ENCODE data around the gene GABPB2. TPM values are rescaled to one million over a fixed set of nuclear protein-coding genes. Genes with fewer than 3 reads are reported as not detected.

The GABPB2 gene
- total RNA-seq, 1 donor from 2014 or later = 19.4 TPM

- Mint-ChIP-seq H3K4me3 (no peak overlapping the region), H3K36me3 (ENCODE audit: low read depth) (peaks cover 4% of the 10 kb centered on the region), H3K4me1 (ENCODE audit: low read depth) (no peaks in the 10 kb centered on the region), H3K27ac (no peak overlapping the region), H3K27me3 (ENCODE audit: insufficient read depth) (peaks cover 10% of the 10 kb centered on the region), H3K9me3 (no peaks in the 10 kb centered on the region)
- no peak for DNase-seq (ENCODE audit: low spot score)
- intact Hi-C loops (cut with micrococcal nuclease) = no loop called here
These were observed 58.2 kb downstream of the GABPB2 start for GRCh38 chr1:151128800-151129199.

- Mint-ChIP-seq H3K4me1 (ENCODE audit: low read depth) (no peaks in the 10 kb centered on the region), H3K27me3 (ENCODE audit: insufficient read depth) (peaks cover 10% of the 10 kb centered on the region), H3K9me3 (no peaks in the 10 kb centered on the region), H3K4me3 (peak overlapping the region; percentile 53), H3K36me3 (ENCODE audit: low read depth) (peaks cover 4% of the 10 kb centered on the region), H3K27ac (peak overlapping the region; percentile 40)
- intact Hi-C loops (cut with micrococcal nuclease) = loop anchor here (1.0 kb wide), 1 partner anchor 15 kb away; the partner anchor contains the start of gene SEMA6C
- DNase-seq (ENCODE audit: low spot score) = peak; percentile 63
These were observed 60.5 kb downstream of the GABPB2 start for GRCh38 chr1:151130987-151131586.

GRCh38 chr1:151131701-151132334 lies 61.3 kb downstream of the GABPB2 start:
- peak overlapping the region; percentile 53 for H3K4me3 Mint-ChIP-seq
- intact Hi-C loops (cut with micrococcal nuclease) = loop anchor here (1.0 kb wide), 1 partner anchor 14 kb away; the partner anchor contains the start of gene SEMA6C
- H3K36me3 Mint-ChIP-seq (ENCODE audit: low read depth) = peaks cover 4% of the 10 kb centered on the region
- no peaks in the 10 kb centered on the region for H3K9me3 Mint-ChIP-seq
- DNase-seq (ENCODE audit: low spot score) = no peak
- H3K4me1 Mint-ChIP-seq (ENCODE audit: low read depth) = no peaks in the 10 kb centered on the region
- peak overlapping the region; percentile 40 for H3K27ac Mint-ChIP-seq
- peaks cover 10% of the 10 kb centered on the region for H3K27me3 Mint-ChIP-seq (ENCODE audit: insufficient read depth)

- intact Hi-C loops (cut with micrococcal nuclease) = no loop called here
- Mint-ChIP-seq H3K27ac (no peak overlapping the region), H3K36me3 (ENCODE audit: low read depth) (peaks cover 4% of the 10 kb centered on the region), H3K27me3 (ENCODE audit: insufficient read depth) (peaks cover 10% of the 10 kb centered on the region), H3K4me1 (ENCODE audit: low read depth) (no peaks in the 10 kb centered on the region), H3K9me3 (no peaks in the 10 kb centered on the region), H3K4me3 (no peak overlapping the region)
- DNase-seq (ENCODE audit: low spot score) = no peak
These were observed 61.9 kb downstream of the GABPB2 start for GRCh38 chr1:151132335-151133017.

GRCh38 chr1:151133018-151133806 lies 62.7 kb downstream of the GABPB2 start:
- DNase-seq (ENCODE audit: low spot score) = no peak
- H3K27me3 Mint-ChIP-seq (ENCODE audit: insufficient read depth) = peaks cover 10% of the 10 kb centered on the region
- no peaks in the 10 kb centered on the region for H3K4me1 Mint-ChIP-seq (ENCODE audit: low read depth)
- no peak overlapping the region for H3K27ac Mint-ChIP-seq
- peaks cover 4% of the 10 kb centered on the region for H3K36me3 Mint-ChIP-seq (ENCODE audit: low read depth)
- intact Hi-C loops (cut with micrococcal nuclease) = no loop called here
- H3K9me3 Mint-ChIP-seq = no peaks in the 10 kb centered on the region
- H3K4me3 Mint-ChIP-seq = no peak overlapping the region

- no peak for DNase-seq (ENCODE audit: low spot score)
- H3K9me3 Mint-ChIP-seq = no peaks in the 10 kb centered on the region
- peaks cover 12% of the 10 kb centered on the region for H3K27me3 Mint-ChIP-seq (ENCODE audit: insufficient read depth)
- H3K4me1 Mint-ChIP-seq (ENCODE audit: low read depth) = no peaks in the 10 kb centered on the region
- H3K4me3 Mint-ChIP-seq = no peak overlapping the region
- H3K27ac Mint-ChIP-seq = no peak overlapping the region
- intact Hi-C loops (cut with micrococcal nuclease) = no loop called here
- H3K36me3 Mint-ChIP-seq (ENCODE audit: low read depth) = no peaks in the 10 kb centered on the region
These were observed 63.8 kb downstream of the GABPB2 start for GRCh38 chr1:151134396-151134795.

- Mint-ChIP-seq H3K27me3 (ENCODE audit: insufficient read depth) (peaks cover 18% of the 10 kb centered on the region), H3K9me3 (no peaks in the 10 kb centered on the region), H3K36me3 (ENCODE audit: low read depth) (no peaks in the 10 kb centered on the region), H3K4me3 (no peak overlapping the region), H3K4me1 (ENCODE audit: low read depth) (no peaks in the 10 kb centered on the region), H3K27ac (no peak overlapping the region)
- intact Hi-C loops (cut with micrococcal nuclease) = no loop called here
- DNase-seq (ENCODE audit: low spot score) = no peak
These were observed 64.4 kb downstream of the GABPB2 start for GRCh38 chr1:151134991-151135390.

- Mint-ChIP-seq H3K36me3 (ENCODE audit: low read depth) (no peaks in the 10 kb centered on the region), H3K4me1 (ENCODE audit: low read depth) (no peaks in the 10 kb centered on the region), H3K9me3 (no peaks in the 10 kb centered on the region), H3K27ac (no peak overlapping the region), H3K27me3 (ENCODE audit: insufficient read depth) (peaks cover 22% of the 10 kb centered on the region), H3K4me3 (no peak overlapping the region)
- intact Hi-C loops (cut with micrococcal nuclease) = no loop called here
- DNase-seq (ENCODE audit: low spot score) = no peak
These were observed 65.1 kb downstream of the GABPB2 start for GRCh38 chr1:151135433-151136385.

- Mint-ChIP-seq H3K36me3 (ENCODE audit: low read depth) (no peaks in the 10 kb centered on the region), H3K27me3 (ENCODE audit: insufficient read depth) (peaks cover 14% of the 10 kb centered on the region), H3K4me1 (ENCODE audit: low read depth) (no peaks in the 10 kb centered on the region), H3K4me3 (no peak overlapping the region), H3K27ac (no peak overlapping the region), H3K9me3 (no peaks in the 10 kb centered on the region)
- intact Hi-C loops (cut with micrococcal nuclease) = no loop called here
- no peak for DNase-seq (ENCODE audit: low spot score)
These were observed 67.2 kb downstream of the GABPB2 start for GRCh38 chr1:151137789-151138188.

- H3K27ac Mint-ChIP-seq = no peak overlapping the region
- H3K27me3 Mint-ChIP-seq (ENCODE audit: insufficient read depth) = peaks cover 26% of the 10 kb centered on the region
- peaks cover 19% of the 10 kb centered on the region for H3K4me1 Mint-ChIP-seq (ENCODE audit: low read depth)
- H3K9me3 Mint-ChIP-seq = no peaks in the 10 kb centered on the region
- no peak overlapping the region for H3K4me3 Mint-ChIP-seq
- no peaks in the 10 kb centered on the region for H3K36me3 Mint-ChIP-seq (ENCODE audit: low read depth)
- intact Hi-C loops (cut with micrococcal nuclease) = no loop called here
- no peak for DNase-seq (ENCODE audit: low spot score)
These were observed 72.0 kb downstream of the GABPB2 start for GRCh38 chr1:151142411-151143056.

- no peak for DNase-seq (ENCODE audit: low spot score)
- peaks cover 22% of the 10 kb centered on the region for H3K4me1 Mint-ChIP-seq (ENCODE audit: low read depth)
- intact Hi-C loops (cut with micrococcal nuclease) = no loop called here
- H3K27ac Mint-ChIP-seq = no peak overlapping the region
- no peaks in the 10 kb centered on the region for H3K9me3 Mint-ChIP-seq
- no peaks in the 10 kb centered on the region for H3K36me3 Mint-ChIP-seq (ENCODE audit: low read depth)
- no peak overlapping the region for H3K4me3 Mint-ChIP-seq
- H3K27me3 Mint-ChIP-seq (ENCODE audit: insufficient read depth) = peaks cover 26% of the 10 kb centered on the region
These were observed 72.5 kb downstream of the GABPB2 start for GRCh38 chr1:151143057-151143435.

- DNase-seq (ENCODE audit: low spot score) = no peak
- Mint-ChIP-seq H3K27me3 (ENCODE audit: insufficient read depth) (peaks cover 31% of the 10 kb centered on the region), H3K36me3 (ENCODE audit: low read depth) (no peaks in the 10 kb centered on the region), H3K9me3 (no peaks in the 10 kb centered on the region), H3K4me3 (no peak overlapping the region), H3K4me1 (ENCODE audit: low read depth) (peaks cover 22% of the 10 kb centered on the region), H3K27ac (no peak overlapping the region)
- intact Hi-C loops (cut with micrococcal nuclease) = no loop called here
These were observed 73.4 kb downstream of the GABPB2 start for GRCh38 chr1:151143986-151144385.

Measured in activated T-helper 1 cell treated with anti-CD3 and anti-CD28 coated beads, Interleukin-12 subunit alpha, Interleukin-12 subunit beta, Interleukin-2, Interleukin-4 antibody, amounts not matched to agents 30 ng/mL and 10 ng/mL and 1 ng/mL, durations not matched to agents 14 hours and 24 hours and 36 hours (primary cell).